Breast epithelium (tissue), 4 donors: ENCODE results near the gene CENPB. TPM values are rescaled to one million over a fixed set of nuclear protein-coding genes. Genes with fewer than 3 reads are reported as not detected.

Experiments used
- DNase-seq, 2 donors: peaks; one replicate each; pipeline ENCODE4 v3.0.0-alpha.2; 2019; ENCODE audit warnings: low spot score in 2 of 2
- H3K27ac ChIP-seq, 2 donors: fragments of 200-600 bp; sonication (generic) in 1 of 2; one replicate each; pipeline ENCODE4 v1.5.1; 2016 to 2019; ENCODE audit warnings: mild to moderate bottlenecking in 1 of 2
- H3K27me3 ChIP-seq, 2 donors: fragments of 200-600 bp; sonication (generic) in 1 of 2; one replicate each; pipeline versions ENCODE4 v1.5.1 to v1.6.0; 2017 to 2019; ENCODE audit warnings: control low read depth in 1 of 2, mild to moderate bottlenecking in 1 of 2
- H3K36me3 ChIP-seq: fragments of 200-600 bp; one replicate; pipeline ENCODE4 v1.5.1; 2019
- H3K4me1 ChIP-seq, 2 donors: fragments of 200-600 bp; sonication (generic); one replicate each; pipeline ENCODE4 v1.5.1; 2016 to 2019; ENCODE audit warnings: control low read depth in 1 of 2
- H3K4me3 ChIP-seq, 3 donors: fragments of 200-600 bp; sonication (generic); 1 replicate in 2 of 3; 2 replicates in 1 of 3; pipeline ENCODE4 v1.5.1; 2016 to 2019; ENCODE audit warnings: mild to moderate bottlenecking in 3 of 3, moderate library complexity in 2 of 3
- H3K9me3 ChIP-seq, 2 donors: fragments of 200-600 bp; sonication (generic) in 1 of 2; one replicate each; pipeline ENCODE4 v1.5.1; 2016 to 2019; ENCODE audit warnings: control low read depth in 1 of 2
- POLR2A ChIP-seq: fragments of 450-650 bp; IDR thresholded peaks from one replicate; pipeline ENCODE4 v1.6.1; 2016; ENCODE audit warnings: antibody characterized with exemption, mild to moderate bottlenecking, moderate library complexity
- POLR2AphosphoS5 ChIP-seq, 3 donors: sonication (generic); formaldehyde crosslinking; IDR thresholded peaks; one replicate each; pipeline ENCODE4 v1.6.1; 2017; ENCODE audit warnings: antibody characterized with exemption in 3 of 3
- intact Hi-C: fragments of 100-400 bp; cut with DNase I; formaldehyde crosslinking; loops from one replicate; pipeline ENCODE4 v1.15.1; 2023; ENCODE audit warnings: low total_unique reads
- total RNA-seq, 3 donors: library from RNA; depleted of rRNA; stranded (reverse); fragments of >200 nt; gene quantifications; one replicate each; pipeline ENCODE4 v1.1.0, GENCODE V29; 2016
- TF ChIP-seq, protein P1 (sequence below), 3 donors: fragments of 450-650 bp; IDR thresholded peaks; one replicate each; pipeline ENCODE4 v1.5.1; 2016 to 2017; ENCODE audit warnings: antibody characterized with exemption in 3 of 3, mild to moderate bottlenecking in 3 of 3, moderate library complexity in 3 of 3

Gene CENPB
- total RNA-seq, 3 donors from 2014 or later: 55.5 to 69.8 (median 68.2) TPM

- H3K27ac ChIP-seq: peak overlapping the region; percentile 25 to 48
- H3K4me3 ChIP-seq: no peak overlapping the region
- no peaks in the 10 kb centered on the region for H3K9me3 ChIP-seq
- no peak for DNase-seq
- no peaks in the 10 kb centered on the region for H3K27me3 ChIP-seq
- peaks cover 0 to 12% of the 10 kb centered on the region in 2 donors for H3K4me1 ChIP-seq
- no peak for TF ChIP-seq POLR2AphosphoS5 (IDR thresholded peaks at IDR 0.05)
- no peak for TF ChIP-seq POLR2A
- TF ChIP-seq, protein P1, sequence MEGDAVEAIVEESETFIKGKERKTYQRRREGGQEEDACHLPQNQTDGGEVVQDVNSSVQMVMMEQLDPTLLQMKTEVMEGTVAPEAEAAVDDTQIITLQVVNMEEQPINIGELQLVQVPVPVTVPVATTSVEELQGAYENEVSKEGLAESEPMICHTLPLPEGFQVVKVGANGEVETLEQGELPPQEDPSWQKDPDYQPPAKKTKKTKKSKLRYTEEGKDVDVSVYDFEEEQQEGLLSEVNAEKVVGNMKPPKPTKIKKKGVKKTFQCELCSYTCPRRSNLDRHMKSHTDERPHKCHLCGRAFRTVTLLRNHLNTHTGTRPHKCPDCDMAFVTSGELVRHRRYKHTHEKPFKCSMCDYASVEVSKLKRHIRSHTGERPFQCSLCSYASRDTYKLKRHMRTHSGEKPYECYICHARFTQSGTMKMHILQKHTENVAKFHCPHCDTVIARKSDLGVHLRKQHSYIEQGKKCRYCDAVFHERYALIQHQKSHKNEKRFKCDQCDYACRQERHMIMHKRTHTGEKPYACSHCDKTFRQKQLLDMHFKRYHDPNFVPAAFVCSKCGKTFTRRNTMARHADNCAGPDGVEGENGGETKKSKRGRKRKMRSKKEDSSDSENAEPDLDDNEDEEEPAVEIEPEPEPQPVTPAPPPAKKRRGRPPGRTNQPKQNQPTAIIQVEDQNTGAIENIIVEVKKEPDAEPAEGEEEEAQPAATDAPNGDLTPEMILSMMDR (IDR thresholded peaks at IDR 0.05): no peak
- no peaks in the 10 kb centered on the region for H3K36me3 ChIP-seq
- intact Hi-C loops: no loop called here
These were observed 12.3 kb upstream of the CENPB start for GRCh38 chr20:3798908-3799248.

DNA sequence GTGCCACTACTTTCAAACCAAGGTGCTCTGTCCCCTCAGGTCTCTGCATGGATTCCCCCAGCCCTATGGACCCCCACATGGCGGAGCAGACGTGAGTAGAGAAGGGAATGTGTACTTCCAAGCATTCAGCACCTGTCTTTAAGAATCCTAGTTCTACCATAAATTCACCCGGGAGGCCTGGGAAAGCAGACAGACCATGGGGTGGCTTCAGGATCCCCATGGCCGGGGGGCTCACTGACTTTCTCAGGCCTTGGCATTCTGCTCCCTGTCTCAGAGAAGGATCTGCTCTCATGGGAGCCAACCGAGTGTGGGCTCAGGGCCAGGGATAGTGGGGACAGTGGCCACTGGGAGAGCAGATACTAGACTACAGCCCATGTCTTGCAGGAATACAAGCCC, 11.8 kb upstream of the CENPB start:
- no peak overlapping the region for H3K4me3 ChIP-seq
- DNase-seq: no peak
- H3K36me3 ChIP-seq: no peaks in the 10 kb centered on the region
- H3K27me3 ChIP-seq: no peaks in the 10 kb centered on the region
- H3K4me1 ChIP-seq: peaks cover 0 to 12% of the 10 kb centered on the region in 2 donors
- TF ChIP-seq POLR2A: no peak
- TF ChIP-seq POLR2AphosphoS5 (IDR thresholded peaks at IDR 0.05): no peak
- TF ChIP-seq, protein P1 (IDR thresholded peaks at IDR 0.05): no peak
- H3K27ac ChIP-seq: no peak overlapping the region
- intact Hi-C loops: no loop called here
- no peaks in the 10 kb centered on the region for H3K9me3 ChIP-seq

DNA sequence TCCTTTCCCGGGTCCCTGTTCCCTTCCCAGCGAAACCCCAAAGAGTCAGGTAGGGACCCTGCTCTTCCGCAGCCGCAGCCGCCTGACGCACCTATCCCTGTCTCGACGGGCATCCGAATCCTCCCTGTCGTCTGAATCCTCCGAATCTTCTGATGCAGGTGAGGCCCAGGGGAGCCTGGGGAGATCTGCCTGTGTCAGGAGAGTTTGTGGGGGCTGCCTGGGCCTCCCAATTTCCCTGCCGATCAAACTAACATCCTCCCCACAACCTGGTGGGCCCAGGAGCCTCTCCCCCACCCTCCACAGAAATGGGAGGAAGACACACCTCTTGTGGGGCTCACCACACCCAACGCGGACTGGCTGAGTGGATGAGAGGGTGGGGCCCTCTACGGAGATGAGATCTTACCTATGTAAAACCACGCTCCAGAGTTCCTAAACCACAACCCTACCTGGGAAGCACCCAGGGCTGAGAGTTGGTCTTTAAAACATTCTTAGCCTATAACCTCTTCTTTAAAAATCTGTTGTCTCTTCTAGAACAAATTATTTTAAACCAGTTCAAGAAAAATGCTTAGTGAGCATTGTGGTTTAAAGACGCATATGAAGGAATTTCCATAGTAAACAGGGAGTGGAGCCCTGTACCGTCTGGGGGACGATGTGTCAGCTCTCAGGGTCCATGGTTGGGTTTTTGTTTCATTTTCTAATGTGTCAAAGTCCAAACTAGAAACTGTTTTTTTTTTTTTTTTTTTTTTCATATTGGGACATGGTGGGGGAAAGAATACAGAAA, 11.2 kb upstream of the CENPB start:
- TF ChIP-seq POLR2AphosphoS5 (IDR thresholded peaks at IDR 0.05) (no peak), POLR2A (no peak)
- TF ChIP-seq, protein P1 (IDR thresholded peaks at IDR 0.05): no peak
- Histone ChIP-seq H3K9me3 (no peaks in the 10 kb centered on the region), H3K27me3 (no peaks in the 10 kb centered on the region), H3K27ac (peak overlapping the region; percentile 26 to 97), H3K4me3 (peak overlapping the region; percentile 59 to 93 (median 69)), H3K4me1 (peaks cover 0 to 12% of the 10 kb centered on the region in 2 donors), H3K36me3 (no peaks in the 10 kb centered on the region)
- intact Hi-C loops: no loop called here
- no peak for DNase-seq

DNA sequence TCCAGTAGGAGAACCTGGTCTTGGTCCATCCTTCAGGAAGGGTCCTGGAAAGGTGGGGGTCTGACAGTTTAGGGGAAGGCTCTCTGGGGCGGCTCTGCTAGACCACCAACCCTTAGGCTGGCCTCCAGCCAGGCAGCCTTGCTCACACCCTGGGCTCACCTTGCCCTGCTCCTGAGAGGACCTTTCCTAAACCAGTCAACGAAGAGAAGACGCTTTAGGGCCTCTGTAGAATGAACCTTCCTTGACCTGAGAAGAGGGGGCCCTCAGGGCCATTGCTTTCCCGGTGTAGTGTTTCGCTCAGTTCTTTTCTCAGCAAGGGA, 10.6 kb upstream of the CENPB start:
- TF ChIP-seq POLR2AphosphoS5 (IDR thresholded peaks at IDR 0.05) (no peak), POLR2A (no peak)
- TF ChIP-seq, protein P1 (IDR thresholded peaks at IDR 0.05): no peak
- Histone ChIP-seq H3K4me1 (peaks cover 0 to 8% of the 10 kb centered on the region in 2 donors), H3K4me3 (peak overlapping the region; percentile 59 to 93 (median 69)), H3K27me3 (no peaks in the 10 kb centered on the region), H3K36me3 (no peaks in the 10 kb centered on the region), H3K9me3 (no peaks in the 10 kb centered on the region), H3K27ac (peak overlapping the region; percentile 26 to 97)
- intact Hi-C loops: no loop called here
- no peak for DNase-seq

DNA sequence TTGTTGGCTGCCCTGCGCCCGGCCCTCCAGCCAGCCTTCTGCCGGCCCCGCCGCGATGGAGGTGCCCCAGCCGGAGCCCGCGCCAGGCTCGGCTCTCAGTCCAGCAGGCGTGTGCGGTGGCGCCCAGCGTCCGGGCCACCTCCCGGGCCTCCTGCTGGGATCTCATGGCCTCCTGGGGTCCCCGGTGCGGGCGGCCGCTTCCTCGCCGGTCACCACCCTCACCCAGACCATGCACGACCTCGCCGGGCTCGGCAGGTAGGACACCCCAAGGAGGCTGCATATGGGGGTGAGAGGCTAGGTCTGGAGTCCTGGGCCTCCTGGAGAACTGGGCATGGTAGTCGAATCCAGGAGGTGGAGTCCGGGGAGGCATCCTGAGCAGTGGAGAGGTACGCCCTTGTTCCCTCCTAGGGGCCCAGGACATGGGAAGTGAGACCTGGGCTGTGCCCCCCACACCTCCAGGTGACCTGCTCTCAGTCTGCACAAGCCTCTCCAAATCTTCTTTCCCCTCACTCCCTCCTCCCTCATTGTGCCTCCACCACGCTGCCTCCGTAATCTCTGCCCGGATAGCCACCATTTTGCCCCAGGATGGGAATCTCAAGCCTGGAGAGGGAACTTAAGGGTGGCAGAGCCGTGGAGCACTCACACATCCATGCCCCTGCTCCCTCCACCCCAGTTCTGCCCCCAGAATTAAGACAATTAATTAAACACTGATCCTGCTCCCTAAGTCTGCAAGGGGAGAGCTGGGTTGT, 10.1 kb upstream of the CENPB start:
- peaks cover 0 to 8% of the 10 kb centered on the region in 2 donors for H3K4me1 ChIP-seq
- intact Hi-C loops: no loop called here

More for the DNA sequence above, 10.1 kb upstream of the CENPB start:
- Histone ChIP-seq H3K27me3 (no peaks in the 10 kb centered on the region), H3K4me3 (peak overlapping the region; percentile 59 to 93 (median 69)), H3K27ac (peak overlapping the region; percentile 97 to 100), H3K9me3 (no peaks in the 10 kb centered on the region), H3K36me3 (no peaks in the 10 kb centered on the region)
- no peak for TF ChIP-seq POLR2A
- no peak for TF ChIP-seq POLR2AphosphoS5 (IDR thresholded peaks at IDR 0.05)
- TF ChIP-seq, protein P1 (IDR thresholded peaks at IDR 0.05): no peak
- DNase-seq: no peak
